GM21528 (cell line): Measurements from ENCODE around the gene NAT8L.

Experiments
- ATAC-seq: cut with Tn5 transposase; IDR thresholded peaks from one replicate; pipeline ENCODE4 v1.9.1; 2021; ENCODE audit warnings: mild to moderate bottlenecking, moderate library complexity; ENCODE audit not compliant: unreplicated experiment, low FRiP score

The NAT8L gene

DNA sequence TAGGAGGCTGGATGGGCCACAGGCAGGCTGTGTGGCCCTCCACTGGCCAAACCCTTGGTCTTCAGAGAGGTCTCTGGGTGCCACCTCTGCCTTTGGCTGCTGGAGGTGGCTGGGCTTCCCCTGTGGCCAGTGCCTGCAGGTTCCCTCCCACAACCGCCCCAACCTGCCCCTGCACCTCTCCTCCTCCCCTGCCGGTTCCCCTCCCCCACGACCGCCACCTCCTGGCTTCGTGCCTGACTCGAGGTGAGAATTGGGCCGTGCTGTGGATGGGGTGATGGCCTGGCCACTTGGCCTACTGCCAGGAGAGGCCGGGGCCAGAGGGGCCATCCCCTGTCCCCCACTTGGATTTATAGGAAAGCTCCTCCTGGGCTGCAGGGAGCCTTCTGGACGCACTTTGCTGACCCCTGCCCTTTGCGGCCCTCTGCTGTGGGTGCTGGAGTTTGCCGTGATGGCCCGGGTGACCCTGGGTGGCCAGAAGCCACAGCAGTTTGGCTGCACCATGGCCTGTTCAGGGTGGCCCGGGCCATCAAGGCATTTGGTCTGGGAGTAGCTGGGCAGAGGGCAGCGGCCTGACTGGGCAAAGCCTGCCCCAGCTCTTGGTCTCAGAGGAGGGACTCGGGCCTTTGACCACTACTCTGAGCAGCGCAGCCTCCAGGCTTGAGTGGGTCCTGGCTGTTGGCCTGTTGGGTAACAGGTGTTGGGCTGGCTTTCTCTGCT lies 3.8 kb downstream of the NAT8L start:
- ATAC-seq = no peak

GRCh38 chr4:2063557-2064275 lies 4.6 kb downstream of the NAT8L start:
- ATAC-seq = no peak

DNA sequence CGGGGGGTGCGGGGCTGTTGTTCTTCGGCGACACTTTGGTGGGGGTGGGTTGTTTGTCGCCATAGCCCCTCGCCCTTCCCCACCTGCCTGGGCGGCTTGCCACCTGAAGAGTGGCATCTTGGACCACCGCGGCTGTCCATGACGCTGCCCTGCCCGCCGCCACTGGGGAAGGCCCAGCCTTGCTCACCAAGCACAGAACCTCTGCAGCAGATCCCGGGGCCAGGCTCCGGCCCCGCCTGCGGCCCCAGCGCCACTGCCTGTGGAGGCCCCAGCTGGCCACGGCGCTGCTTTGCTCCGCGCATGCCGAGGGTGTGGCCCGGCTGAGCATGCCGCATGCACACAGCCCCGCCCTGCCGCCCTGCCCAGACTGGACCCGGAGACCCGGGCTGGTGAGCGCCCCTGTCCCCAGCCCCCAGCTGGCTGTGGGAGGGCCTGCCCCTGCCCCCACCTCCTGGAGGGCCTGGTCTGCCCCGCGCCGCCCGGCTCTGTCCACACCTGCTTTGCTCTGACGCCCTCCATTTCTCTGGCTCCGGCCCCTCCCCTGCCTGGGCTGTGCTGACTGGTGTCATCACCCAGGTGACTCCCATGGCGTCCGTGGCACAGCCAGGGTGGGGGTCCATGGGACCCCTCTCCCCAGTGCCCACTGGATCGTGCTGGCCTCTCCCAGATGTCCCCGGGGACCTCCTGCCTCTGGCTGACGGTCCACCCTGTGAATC lies 5.3 kb downstream of the NAT8L start:
- ATAC-seq = no peak

- no peak for ATAC-seq
These were observed 6.2 kb downstream of the NAT8L start for GRCh38 chr4:2065106-2065930.

DNA sequence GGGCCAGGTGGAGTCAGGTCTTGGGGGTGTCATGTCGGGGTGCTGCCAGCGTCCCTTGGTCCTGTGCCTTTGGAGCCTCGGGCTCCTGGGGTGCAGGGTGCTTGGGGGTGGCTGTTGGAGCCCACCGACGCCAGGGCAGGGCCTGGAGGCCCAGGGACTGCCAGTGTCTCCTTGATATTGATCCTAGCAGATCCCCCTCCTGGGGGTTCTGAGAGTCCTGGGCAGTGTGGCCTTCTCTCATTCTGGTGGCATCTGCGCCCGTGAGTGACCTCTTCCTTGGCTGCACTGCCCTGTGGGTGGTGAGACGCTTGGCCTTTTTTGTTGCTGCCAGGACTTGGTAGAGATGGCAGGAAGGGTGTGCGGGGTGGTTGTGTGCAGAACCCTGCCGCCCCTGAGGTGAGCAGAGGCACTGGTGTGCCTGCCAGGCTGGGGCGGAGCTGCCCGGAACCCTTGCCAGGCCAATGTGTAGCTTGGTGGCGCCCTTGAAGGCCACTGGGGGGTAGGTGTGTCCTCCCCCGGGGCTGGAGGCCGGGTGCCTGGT lies 7.0 kb downstream of the NAT8L start:
- ATAC-seq = no peak

GRCh38 chr4:2066571-2067445 lies 7.7 kb downstream of the NAT8L start:
- ATAC-seq = no peak

DNA sequence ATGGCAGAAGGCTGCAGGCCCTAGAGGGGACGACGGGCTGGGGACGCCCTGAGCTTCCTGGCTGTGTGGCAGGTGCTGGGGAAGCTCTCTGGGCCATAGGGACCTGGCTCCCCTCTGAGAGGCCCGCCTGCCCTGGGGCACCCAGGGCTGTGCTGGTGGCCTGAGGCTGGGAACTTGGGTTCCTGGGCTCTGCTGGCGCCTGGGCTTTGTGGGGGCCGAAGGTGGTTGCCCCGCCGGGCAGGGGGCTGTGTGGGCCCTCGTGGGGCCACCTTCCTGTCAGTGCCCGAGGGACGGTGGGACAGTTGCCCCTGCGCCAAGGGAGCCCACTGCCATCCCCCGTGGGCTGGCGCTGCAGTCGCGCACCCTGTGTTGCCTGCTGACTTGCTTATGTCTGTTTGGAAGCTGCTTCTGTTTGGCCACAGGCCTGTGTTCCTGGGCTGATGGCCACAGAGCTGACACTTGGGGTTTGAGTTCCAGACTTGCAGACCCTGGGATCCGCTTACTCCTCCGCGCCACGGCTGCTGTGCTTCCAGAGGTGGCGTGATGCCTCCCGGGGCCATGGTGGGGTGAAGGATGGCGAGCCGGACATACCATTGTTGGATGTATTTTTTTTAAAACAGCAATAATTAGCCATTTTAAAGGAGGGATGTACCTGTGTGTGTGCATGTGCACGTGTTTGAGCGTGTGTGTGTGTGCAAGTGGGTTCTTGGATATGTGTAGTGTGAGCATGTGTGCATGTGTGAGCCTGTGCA lies 8.5 kb downstream of the NAT8L start:
- no peak for ATAC-seq

DNA sequence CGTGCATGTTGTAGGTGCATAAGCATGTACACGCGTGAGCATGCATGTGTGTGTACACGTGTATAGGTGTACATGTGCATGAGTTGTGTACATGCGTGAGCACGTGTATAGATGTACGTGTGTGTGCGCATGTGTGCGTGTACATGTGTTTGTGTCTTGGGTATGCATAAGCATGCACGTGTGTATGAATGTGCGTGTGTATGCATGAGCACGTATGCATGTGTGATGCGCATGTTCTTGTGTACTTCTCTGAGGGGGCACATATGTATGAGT lies 9.0 kb downstream of the NAT8L start:
- ATAC-seq = no peak

- ATAC-seq = no peak
These were observed 9.4 kb downstream of the NAT8L start for GRCh38 chr4:2068566-2068965.

DNA sequence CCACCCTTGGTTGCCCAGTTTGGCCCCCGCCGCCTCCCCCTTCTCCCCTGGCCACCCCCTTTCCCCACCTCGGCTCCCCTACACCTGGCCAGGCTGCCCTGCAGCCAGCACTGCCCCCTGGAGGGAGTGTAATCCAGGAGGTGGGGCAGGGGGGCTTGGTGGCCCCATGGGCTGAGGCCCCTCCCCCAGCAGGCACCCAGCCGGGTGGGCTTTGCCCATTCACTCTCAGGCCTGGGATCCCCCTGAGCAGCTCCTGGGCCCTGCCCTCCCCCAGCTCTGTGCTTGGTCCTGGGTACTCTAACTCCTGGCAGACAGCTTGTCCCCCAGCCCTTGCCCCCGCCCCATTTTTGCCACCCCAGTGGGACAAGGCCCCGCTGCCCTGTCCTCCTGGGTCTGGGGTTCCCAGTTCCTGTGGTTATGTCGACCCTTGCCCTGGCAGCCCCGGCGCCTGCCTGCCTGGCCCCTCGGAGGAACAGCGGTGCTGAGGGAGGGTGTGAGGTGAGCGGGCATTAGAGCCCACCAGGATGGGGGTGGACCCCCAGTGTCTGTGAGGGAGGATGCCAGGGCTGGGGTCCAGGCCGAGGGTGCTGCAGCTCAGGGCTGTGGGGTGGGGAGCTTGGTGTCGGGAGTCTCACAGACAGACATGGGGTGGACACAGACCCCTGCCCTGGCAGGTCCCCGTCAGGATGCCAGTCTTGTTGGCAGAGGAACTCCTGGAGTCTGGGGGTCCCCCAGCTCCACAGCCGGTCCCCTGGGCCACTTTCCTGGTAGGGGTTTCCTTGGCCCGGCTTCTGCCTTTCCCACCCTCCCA lies 10.2 kb downstream of the NAT8L start:
- no peak for ATAC-seq

GRCh38 chr4:2069986-2070385 lies 10.9 kb downstream of the NAT8L start:
- no peak for ATAC-seq

GRCh38 chr4:2070421-2071251 lies 11.5 kb downstream of the NAT8L start:
- no peak for ATAC-seq

DNA sequence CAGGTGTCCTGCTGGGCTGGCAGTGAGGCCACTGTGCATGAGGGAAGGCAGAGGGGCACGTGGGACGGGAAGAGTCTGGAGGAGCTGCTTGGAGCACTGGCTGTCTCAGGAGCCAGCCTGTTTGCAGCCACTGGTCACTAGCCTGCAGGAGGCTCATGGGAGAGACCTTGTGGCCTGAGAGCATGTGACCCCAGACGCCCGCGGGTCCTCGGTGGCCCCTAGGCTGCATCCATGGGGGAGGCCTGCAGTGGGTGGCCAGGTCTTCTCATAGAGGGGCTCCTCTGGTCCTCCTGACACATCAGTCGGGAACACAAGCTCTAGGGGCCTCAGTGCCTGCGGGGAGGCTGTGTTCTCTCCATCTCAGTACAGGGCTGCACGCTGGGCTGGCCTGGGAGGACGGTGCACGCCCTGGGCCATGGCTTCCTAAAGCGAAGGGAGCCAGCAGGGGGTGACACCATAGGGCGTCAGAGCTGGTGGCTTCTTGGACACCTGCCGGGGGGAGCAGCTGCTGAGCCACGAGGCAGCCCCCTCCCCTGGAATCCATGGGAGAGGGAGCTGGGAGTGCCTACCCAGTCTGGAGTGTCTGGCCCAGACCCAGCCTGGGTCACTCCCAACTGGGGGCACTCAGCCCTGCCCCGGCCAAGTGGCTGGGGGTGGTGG lies 12.3 kb downstream of the NAT8L start:
- no peak for ATAC-seq

DNA sequence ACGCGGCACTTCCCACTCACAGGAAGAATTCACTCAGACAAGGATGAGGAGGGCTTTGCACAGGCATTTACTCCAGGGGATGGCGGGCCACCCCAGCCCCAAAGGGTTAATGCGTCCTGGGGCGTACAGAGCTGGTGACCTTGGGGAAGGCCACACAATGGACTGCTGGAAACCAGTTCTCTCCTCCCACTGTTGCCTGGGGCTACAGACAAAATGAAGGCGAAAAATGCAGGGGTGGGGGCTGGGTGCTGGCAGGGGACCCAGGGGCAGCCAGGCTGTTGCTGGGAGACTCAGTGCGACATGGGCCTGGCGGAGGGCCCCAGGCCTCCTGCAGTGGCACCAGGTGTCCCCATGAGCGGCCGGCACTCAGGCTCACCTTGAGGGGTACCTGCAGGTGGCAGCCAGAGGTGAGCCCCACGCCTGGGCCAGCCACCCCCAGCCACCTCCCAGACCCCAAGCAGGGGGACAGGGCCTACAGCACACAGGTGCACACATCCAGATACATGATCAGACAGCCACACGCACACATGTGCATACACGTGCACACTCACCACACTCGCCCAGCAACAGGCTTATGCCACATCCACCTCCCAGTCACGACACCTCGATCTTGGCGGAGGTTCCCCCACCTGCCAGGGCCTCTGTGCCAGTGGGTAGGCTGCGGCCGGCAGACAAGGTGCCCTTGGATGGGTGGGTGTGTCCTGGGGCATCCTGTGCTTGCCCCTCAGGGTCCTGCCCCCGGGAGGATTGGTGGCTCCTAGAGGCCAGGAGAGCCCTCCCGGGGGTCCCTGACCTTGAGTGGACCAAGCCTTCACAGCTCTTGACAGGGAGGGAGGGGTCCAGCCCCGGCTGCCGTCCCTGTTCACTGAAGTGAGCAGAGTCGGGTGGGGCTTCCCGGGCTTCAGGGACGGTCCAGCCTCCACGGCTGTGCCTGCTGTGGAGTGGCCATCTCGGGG lies 13.1 kb downstream of the NAT8L start:
- no peak for ATAC-seq

GRCh38 chr4:2072971-2073807 lies 14.1 kb downstream of the NAT8L start:
- no peak for ATAC-seq
